OCI-LY3 (cell line): Measurements from ENCODE around the gene OGDH.

ENCODE experiments used
- H2AFZ ChIP-seq: fragments of 200-600, 300-600 bp; shearing (Covaris generic); 2 replicates; pipeline ENCODE4 v1.6.0; 2014; ENCODE audit warnings: antibody characterized with exemption, low read depth, low read length
- H3K27ac ChIP-seq: fragments of 200-600, 300-600 bp; sonication (generic); 2 replicates; pipeline ENCODE4 v1.5.1; 2014; ENCODE audit warnings: mild to moderate bottlenecking, low read length, moderate library complexity, mixed read lengths
- H3K27me3 ChIP-seq: fragments of 200-600, 300-600 bp; sonication (generic); 2 replicates; pipeline ENCODE4 v1.6.1; 2014; ENCODE audit warnings: low read depth, low read length, mixed read lengths
- H3K36me3 ChIP-seq: fragments of 200-600, 300-600 bp; sonication (generic); replicated peaks from 2 replicates; pipeline ENCODE3; 2014; ENCODE audit warnings: low read depth, low read length, mixed read lengths
- H3K4me1 ChIP-seq: fragments of 300-600, 200-600 bp; sonication (generic); 2 replicates; pipeline ENCODE4 v1.6.1; 2014; ENCODE audit warnings: low read length, mixed read lengths
- H3K4me2 ChIP-seq: fragments of 200-600, 300-600 bp; sonication (generic); 2 replicates; pipeline ENCODE4 v1.6.1; 2014; ENCODE audit warnings: low read length, mixed read lengths
- H3K4me3 ChIP-seq: fragments of 300-600, 200-600 bp; sonication (generic); 2 replicates; pipeline ENCODE4 v1.5.1; 2014; ENCODE audit warnings: antibody characterized with exemption, mild to moderate bottlenecking, low read length, moderate library complexity
- H3K79me2 ChIP-seq: fragments of 300-600, 200-600 bp; shearing (Covaris generic); 2 replicates; pipeline ENCODE4 v1.6.1; 2014; ENCODE audit warnings: mild to moderate bottlenecking, low read length, mixed read lengths
- H3K9ac ChIP-seq: fragments of 300-600, 200-600 bp; shearing (Covaris generic); 2 replicates; pipeline ENCODE4 v1.6.0; 2014; ENCODE audit warnings: mild to moderate bottlenecking, low read length, moderate library complexity
- H3K9me3 ChIP-seq: fragments of 200-600, 300-600 bp; shearing (Covaris generic); 2 replicates; pipeline ENCODE4 v1.6.1; 2014; ENCODE audit warnings: low read length, mixed read lengths; ENCODE audit not compliant: insufficient read depth
- H4K20me1 ChIP-seq: fragments of 200-600, 300-600 bp; sonication (generic); 2 replicates; pipeline ENCODE4 v1.6.1; 2016; ENCODE audit warnings: low read length, mixed read lengths; ENCODE audit not compliant: insufficient read depth
- CTCF ChIP-seq: fragments of 200-600, 300-600 bp; sonication (generic); IDR thresholded peaks from 2 replicates; pipeline ENCODE4 v1.5.1; 2014; ENCODE audit warnings: antibody characterized with exemption, low read length, low read depth
- EZH2phosphoT487 ChIP-seq: fragments of 200-600 bp; shearing (Covaris generic); IDR thresholded peaks from 2 replicates; pipeline ENCODE4 v1.6.1; 2018; ENCODE audit warnings: antibody characterized with exemption, mixed run types, low read depth

OGDH gene

GRCh38 chr7:44645696-44646095, 39.3 kb downstream of the OGDH start:
- Histone ChIP-seq H3K4me2 (no peak overlapping the region), H3K27ac (no peak overlapping the region), H3K36me3 (peaks cover 24% of the 10 kb centered on the region), H3K9ac (no peak overlapping the region), H3K27me3 (no peaks in the 10 kb centered on the region), H3K4me1 (peaks cover 12% of the 10 kb centered on the region), H4K20me1 (no peaks in the 10 kb centered on the region; the same call in 1 of the 2 replicates), H3K9me3 (no peaks in the 10 kb centered on the region), H3K79me2 (peaks cover under 1% of the 10 kb centered on the region; the same call in 1 of the 2 replicates), H3K4me3 (no peak overlapping the region), H2AFZ (no peak overlapping the region)
- no peak for TF ChIP-seq CTCF
- no peak for TF ChIP-seq EZH2phosphoT487

DNA sequence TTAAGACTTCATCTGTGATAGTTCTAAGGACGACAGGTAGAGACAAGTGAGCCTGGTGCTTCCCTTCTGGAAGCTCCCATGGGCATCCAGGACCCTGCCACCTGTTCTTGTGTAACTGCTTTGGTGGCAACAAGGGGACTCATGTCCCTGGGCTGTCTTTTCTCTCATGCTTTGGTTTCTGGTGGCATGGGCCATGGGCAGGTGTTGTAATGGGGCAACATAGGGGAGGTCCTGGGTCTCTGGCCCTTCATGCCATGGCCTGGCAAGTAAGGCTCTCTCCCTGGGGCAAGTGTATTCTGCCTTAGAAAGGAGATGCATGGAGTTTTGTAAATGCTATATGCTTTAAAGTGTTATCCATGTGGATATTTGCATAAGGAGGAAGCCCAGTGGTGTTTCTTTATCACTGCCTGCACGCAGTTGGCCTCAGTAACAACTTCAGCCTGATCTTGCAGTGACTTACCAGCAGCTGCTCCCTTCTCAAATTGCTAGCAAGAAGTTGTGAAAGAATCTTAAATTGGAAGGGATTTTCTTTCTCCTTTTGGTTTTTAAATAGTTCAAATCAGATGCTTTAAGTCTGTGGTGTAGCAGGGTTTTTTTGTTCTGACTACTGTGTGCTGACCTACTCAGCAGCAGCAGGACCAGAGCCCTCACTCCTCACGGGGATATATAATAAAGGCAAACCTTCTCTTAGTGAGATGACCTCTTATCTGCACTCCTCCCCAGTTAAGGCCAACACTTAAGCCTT, 39.9 kb downstream of the OGDH start:
- H2AFZ ChIP-seq, result no peak overlapping the region

DNA sequence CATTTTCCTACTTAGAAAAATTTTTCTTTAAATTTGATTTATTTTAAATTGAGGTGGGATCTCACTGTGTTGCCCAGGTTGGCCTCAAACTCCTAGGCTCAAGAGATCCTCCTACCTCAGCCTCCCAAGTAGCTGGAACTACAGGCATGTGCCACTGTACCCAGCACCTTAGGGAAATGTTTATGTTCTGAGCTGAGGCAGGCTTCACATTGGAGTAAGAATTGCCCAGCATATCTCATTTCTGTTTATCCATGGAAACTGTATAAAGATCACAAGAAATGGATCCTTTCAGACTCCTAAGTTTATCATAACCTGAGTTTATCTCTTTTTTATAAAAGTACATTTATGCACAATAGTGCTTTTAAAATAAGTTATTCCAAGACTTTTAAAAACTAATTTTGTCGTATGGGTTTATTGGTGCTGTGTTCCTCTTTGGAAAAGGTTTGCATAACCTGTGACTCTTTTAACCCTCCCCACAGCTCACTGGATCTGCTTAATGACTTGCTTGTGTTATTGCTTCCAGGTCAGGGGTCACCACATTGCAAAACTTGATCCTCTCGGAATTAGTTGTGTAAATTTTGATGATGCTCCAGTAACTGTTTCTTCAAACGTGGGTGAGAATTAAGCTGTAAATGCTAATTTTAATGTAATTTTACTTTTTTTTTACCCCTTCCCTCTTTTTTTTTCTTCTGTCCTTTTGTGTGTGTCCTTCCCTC, 40.7 kb downstream of the OGDH start:
- H3K79me2 ChIP-seq, result no peaks in the 10 kb centered on the region
- H3K4me3 ChIP-seq, result no peak overlapping the region
- peaks cover 12% of the 10 kb centered on the region for H3K4me1 ChIP-seq
- no peak for TF ChIP-seq EZH2phosphoT487
- TF ChIP-seq CTCF, result no peak
- H2AFZ ChIP-seq, result no peak overlapping the region
- H3K27me3 ChIP-seq, result no peaks in the 10 kb centered on the region
- H3K9me3 ChIP-seq, result no peaks in the 10 kb centered on the region
- H3K27ac ChIP-seq, result no peak overlapping the region
- no peak overlapping the region for H3K9ac ChIP-seq
- peaks cover 24% of the 10 kb centered on the region for H3K36me3 ChIP-seq
- H3K4me2 ChIP-seq, result no peak overlapping the region
- no peaks in the 10 kb centered on the region; the same call in 1 of the 2 replicates for H4K20me1 ChIP-seq

More for the DNA sequence above, 39.9 kb downstream of the OGDH start:
- H3K9me3 ChIP-seq, result no peaks in the 10 kb centered on the region
- no peak overlapping the region for H3K4me2 ChIP-seq
- H3K36me3 ChIP-seq, result peaks cover 24% of the 10 kb centered on the region
- H3K27me3 ChIP-seq, result no peaks in the 10 kb centered on the region
- H3K27ac ChIP-seq, result no peak overlapping the region
- no peak overlapping the region for H3K9ac ChIP-seq
- no peak overlapping the region for H3K4me3 ChIP-seq
- TF ChIP-seq CTCF (no peak), EZH2phosphoT487 (no peak)
- H4K20me1 ChIP-seq, result no peaks in the 10 kb centered on the region; the same call in 1 of the 2 replicates
- H3K4me1 ChIP-seq, result peaks cover 12% of the 10 kb centered on the region
- H3K79me2 ChIP-seq, result no peaks in the 10 kb centered on the region

GRCh38 chr7:44647981-44648714, 41.7 kb downstream of the OGDH start:
- Histone ChIP-seq H4K20me1 (no peaks in the 10 kb centered on the region; the same call in 1 of the 2 replicates), H3K27ac (no peak overlapping the region), H3K9ac (no peak overlapping the region), H3K9me3 (no peaks in the 10 kb centered on the region), H3K36me3 (peaks cover 24% of the 10 kb centered on the region), H3K4me2 (no peak overlapping the region), H2AFZ (no peak overlapping the region), H3K4me1 (peaks cover 12% of the 10 kb centered on the region), H3K27me3 (no peaks in the 10 kb centered on the region), H3K4me3 (no peak overlapping the region), H3K79me2 (no peaks in the 10 kb centered on the region)
- TF ChIP-seq EZH2phosphoT487, result no peak
